Esophagus muscularis mucosa (tissue), 4 donors: Measurements from ENCODE around the gene NELFB. TPM values are rescaled to one million over a fixed set of nuclear protein-coding genes. Genes with fewer than 3 reads are reported as not detected.

Experiments used
- DNase-seq: peaks from one replicate; pipeline ENCODE4 v3.0.0-alpha.2; 2017; ENCODE audit errors: extremely low spot score
- H3K27ac ChIP-seq, 4 donors: fragments of 200-600 bp; sonication (generic); replicated peaks in 1 of 4; 1 replicate in 3 of 4; 2 replicates in 1 of 4; pipeline ENCODE4 v1.5.1; 2016 to 2019; ENCODE audit warnings: mild to moderate bottlenecking in 1 of 4
- H3K27me3 ChIP-seq, 4 donors: fragments of 200-600 bp; sonication (generic); one replicate each; pipeline versions ENCODE4 v1.5.1 to v1.6.0; 2016 to 2019
- H3K36me3 ChIP-seq, 4 donors: fragments of 200-600 bp; sonication (generic); one replicate each; pipeline ENCODE4 v1.5.1; 2016 to 2019
- H3K4me1 ChIP-seq, 4 donors: fragments of 200-600 bp; sonication (generic); one replicate each; pipeline ENCODE4 v1.5.1; 2016 to 2019
- H3K4me3 ChIP-seq, 4 donors: fragments of 200-600 bp; sonication (generic); 1 replicate in 2 of 4; 2 replicates in 2 of 4; pipeline ENCODE4 v1.5.1; 2016 to 2019; ENCODE audit warnings: mild to moderate bottlenecking in 4 of 4, moderate library complexity in 1 of 4
- H3K9me3 ChIP-seq, 4 donors: fragments of 200-600 bp; sonication (generic); 1 replicate in 3 of 4; 2 replicates in 1 of 4; pipeline ENCODE4 v1.5.1; 2016 to 2019
- EP300 ChIP-seq: sonication (generic); formaldehyde crosslinking; IDR thresholded peaks from one replicate; pipeline ENCODE4 v1.6.1; 2017; ENCODE audit warnings: antibody characterized with exemption
- POLR2A ChIP-seq: fragments of 450-650 bp; IDR thresholded peaks from one replicate; pipeline ENCODE4 v1.6.1; 2017; ENCODE audit warnings: antibody characterized with exemption, moderate library complexity, mild to moderate bottlenecking, low read depth
- POLR2AphosphoS5 ChIP-seq, 2 donors: sonication (generic); formaldehyde crosslinking; IDR thresholded peaks; one replicate each; pipeline ENCODE4 v1.6.1; 2017; ENCODE audit warnings: antibody characterized with exemption in 2 of 2
- WGBS: methylation state at CpG from one replicate; pipeline ENCODE4 v1.1.5; 2018; 5-methylcytosine and 5-hydroxymethylcytosine counted together
- intact Hi-C: fragments of 100-400 bp; cut with DNase I; formaldehyde crosslinking; loops from one replicate; pipeline ENCODE4 v1.15.1; 2023
- total RNA-seq, 4 donors: library from RNA; depleted of rRNA; stranded (reverse); fragments of >200 nt; gene quantifications; one replicate each; pipeline versions ENCODE4 v1.1.0 to v1.2.1, GENCODE V29; 2016
- TF ChIP-seq, protein P1 (sequence below), 3 experiments: fragments of 200-600 bp in 2 of 3; fragments of 450-650 bp in 1 of 3; sonication (generic) in 2 of 3; IDR thresholded peaks; one replicate each; pipeline ENCODE4 v1.5.1; 2017 to 2019; ENCODE audit warnings: antibody characterized with exemption in 3 of 3, mild to moderate bottlenecking in 2 of 3, moderate library complexity in 1 of 3

The NELFB gene
- total RNA-seq, 4 donors from 2014 or later = 26.6 to 73.2 (median 48.8) TPM

DNA sequence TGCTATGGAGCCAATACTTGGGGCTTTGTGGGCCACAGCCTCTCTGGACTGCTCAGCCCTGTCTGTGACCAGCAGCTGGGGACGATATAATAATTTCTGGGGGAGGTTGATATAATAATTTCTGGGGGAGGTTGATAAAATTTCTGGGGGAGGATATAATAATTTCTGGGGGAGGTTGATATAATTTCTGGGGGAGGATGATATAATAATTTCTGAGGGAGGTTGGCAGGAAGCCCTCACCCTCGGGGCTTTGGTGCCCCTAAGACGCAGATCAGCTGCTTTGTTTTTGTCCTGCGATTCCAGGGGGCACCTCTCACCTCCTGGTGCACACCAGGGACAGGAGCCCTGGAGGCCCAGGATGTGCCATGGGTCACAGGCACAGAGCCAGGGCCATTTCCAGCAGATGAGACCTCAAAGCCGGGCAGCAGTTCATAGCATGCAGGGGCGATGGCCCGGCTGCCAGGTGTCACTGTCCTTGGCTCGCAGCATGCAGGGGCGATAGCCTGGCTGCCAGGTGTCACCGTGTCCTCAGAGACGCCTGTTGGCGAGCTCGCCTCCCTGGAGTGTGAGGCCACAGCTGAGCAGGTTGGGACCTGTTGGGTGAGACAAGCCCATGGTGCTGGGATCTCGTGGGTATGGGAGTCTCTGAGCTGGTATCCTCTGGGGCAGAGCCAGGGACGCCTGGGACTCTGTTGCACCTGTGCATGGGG lies 18.6 kb downstream of the NELFB start:
- H3K36me3 ChIP-seq = peaks cover 14 to 54% (median 34%) of the 10 kb centered on the region in 4 donors
- DNase-seq = no peak
- peaks cover 0 to 46% (median 2%) of the 10 kb centered on the region in 4 donors for H3K27me3 ChIP-seq
- H3K4me3 ChIP-seq = no peak overlapping the region
- H3K27ac ChIP-seq = no peak overlapping the region
- intact Hi-C loops = no loop called here
- H3K9me3 ChIP-seq = no peaks in the 10 kb centered on the region
- WGBS = 70% methylated on average over 3 of the region's 15 CpGs
- peaks cover 39 to 59% (median 46%) of the 10 kb centered on the region in 4 donors for H3K4me1 ChIP-seq
- no peak for TF ChIP-seq POLR2A
- TF ChIP-seq, protein P1, sequence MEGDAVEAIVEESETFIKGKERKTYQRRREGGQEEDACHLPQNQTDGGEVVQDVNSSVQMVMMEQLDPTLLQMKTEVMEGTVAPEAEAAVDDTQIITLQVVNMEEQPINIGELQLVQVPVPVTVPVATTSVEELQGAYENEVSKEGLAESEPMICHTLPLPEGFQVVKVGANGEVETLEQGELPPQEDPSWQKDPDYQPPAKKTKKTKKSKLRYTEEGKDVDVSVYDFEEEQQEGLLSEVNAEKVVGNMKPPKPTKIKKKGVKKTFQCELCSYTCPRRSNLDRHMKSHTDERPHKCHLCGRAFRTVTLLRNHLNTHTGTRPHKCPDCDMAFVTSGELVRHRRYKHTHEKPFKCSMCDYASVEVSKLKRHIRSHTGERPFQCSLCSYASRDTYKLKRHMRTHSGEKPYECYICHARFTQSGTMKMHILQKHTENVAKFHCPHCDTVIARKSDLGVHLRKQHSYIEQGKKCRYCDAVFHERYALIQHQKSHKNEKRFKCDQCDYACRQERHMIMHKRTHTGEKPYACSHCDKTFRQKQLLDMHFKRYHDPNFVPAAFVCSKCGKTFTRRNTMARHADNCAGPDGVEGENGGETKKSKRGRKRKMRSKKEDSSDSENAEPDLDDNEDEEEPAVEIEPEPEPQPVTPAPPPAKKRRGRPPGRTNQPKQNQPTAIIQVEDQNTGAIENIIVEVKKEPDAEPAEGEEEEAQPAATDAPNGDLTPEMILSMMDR (IDR thresholded peaks at IDR 0.05) = no peak
- TF ChIP-seq EP300 = no peak
- TF ChIP-seq POLR2AphosphoS5 (IDR thresholded peaks at IDR 0.05) = no peak

DNA sequence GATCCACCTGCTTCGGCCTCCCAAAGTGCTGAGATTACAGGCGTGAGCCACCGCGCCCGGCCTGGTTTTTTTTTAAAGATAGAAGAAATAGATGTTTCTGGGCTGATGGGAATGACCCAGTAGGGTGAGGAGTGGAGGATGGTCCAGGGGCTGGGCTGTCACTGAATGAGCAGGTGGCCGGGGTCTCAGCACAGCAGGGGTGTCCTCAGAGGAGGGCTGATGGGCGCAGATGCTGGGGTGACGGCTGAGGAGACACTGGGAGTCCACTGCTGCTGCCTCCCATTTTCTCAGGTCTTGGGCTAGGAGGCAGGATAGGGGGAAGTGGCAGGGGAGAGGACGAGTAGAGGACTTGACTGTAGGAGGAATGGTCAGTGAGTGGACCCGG lies 20.1 kb downstream of the NELFB start:
- DNase-seq = no peak
- H3K4me3 ChIP-seq = no peak overlapping the region
- intact Hi-C loops = no loop called here
- TF ChIP-seq POLR2AphosphoS5 (IDR thresholded peaks at IDR 0.05) = no peak
- no peak for TF ChIP-seq EP300
- TF ChIP-seq, protein P1 (IDR thresholded peaks at IDR 0.05) = no peak
- no peak for TF ChIP-seq POLR2A
- no peak overlapping the region for H3K27ac ChIP-seq
- 89% methylated on average over 10 of the region's 10 CpGs for WGBS
- no peaks in the 10 kb centered on the region for H3K9me3 ChIP-seq
- peaks cover 28 to 46% (median 37%) of the 10 kb centered on the region in 4 donors for H3K4me1 ChIP-seq
- H3K27me3 ChIP-seq = peaks cover 0 to 60% (median 2%) of the 10 kb centered on the region in 4 donors
- peaks cover 14 to 51% (median 44%) of the 10 kb centered on the region in 4 donors for H3K36me3 ChIP-seq

DNA sequence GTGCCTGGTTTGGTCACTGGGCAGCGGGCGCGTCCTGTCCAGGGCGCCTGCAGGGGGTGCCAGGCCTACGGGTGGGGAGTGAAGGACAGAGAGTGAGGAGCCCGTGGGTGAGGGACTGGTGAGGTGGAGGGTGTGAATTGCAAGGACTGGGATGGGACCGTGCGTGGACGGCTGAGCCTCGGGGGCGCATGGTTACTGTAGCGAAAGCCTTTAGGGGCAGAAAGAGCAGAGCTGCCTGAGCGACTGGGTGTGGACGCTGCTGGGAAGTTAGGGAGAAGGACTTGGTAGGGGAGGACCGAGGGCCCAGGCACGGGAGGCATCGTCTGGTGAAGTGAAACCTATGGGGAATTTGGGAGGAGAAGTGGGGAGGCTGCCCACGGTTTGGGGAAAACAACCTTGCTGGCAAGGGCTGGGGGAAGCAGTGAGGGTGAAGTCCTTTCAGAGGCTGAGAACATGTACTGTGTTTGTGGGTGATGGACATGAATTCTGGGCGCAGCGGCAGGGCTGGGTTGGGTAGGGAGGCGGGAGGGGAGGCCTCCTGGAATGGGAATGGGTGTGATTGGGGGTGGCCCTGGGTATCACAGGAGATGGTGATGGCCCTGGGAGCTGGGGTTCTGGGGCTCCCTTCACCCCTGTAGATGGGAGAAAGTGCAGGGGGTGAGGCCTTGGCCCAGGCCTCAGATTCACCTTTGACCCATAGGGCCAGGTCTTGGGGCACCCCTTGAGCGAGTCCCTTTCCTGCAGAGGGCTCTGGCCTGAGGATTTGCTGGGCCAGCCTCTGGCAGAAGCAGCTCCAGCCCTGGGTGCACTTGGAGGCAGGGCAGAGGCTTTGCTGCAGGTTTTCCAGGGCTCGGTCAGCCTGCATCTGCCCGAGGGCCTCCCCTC lies 20.7 kb downstream of the NELFB start:
- Histone ChIP-seq H3K4me1 (peaks cover 32 to 45% (median 41%) of the 10 kb centered on the region in 4 donors), H3K4me3 (no peak overlapping the region), H3K27ac (peak overlapping the region; percentile 74 to 85 (median 78)), H3K9me3 (no peaks in the 10 kb centered on the region), H3K27me3 (peaks cover 0 to 66% (median 4%) of the 10 kb centered on the region in 4 donors), H3K36me3 (peaks cover 14 to 45% (median 42%) of the 10 kb centered on the region in 4 donors)
- intact Hi-C loops = no loop called here
- TF ChIP-seq, protein P1 (IDR thresholded peaks at IDR 0.05) = no peak
- TF ChIP-seq POLR2AphosphoS5 (IDR thresholded peaks at IDR 0.05) (no peak), POLR2A (no peak), EP300 (no peak)
- no peak for DNase-seq
- WGBS = 83% methylated on average over 22 of the region's 24 CpGs

DNA sequence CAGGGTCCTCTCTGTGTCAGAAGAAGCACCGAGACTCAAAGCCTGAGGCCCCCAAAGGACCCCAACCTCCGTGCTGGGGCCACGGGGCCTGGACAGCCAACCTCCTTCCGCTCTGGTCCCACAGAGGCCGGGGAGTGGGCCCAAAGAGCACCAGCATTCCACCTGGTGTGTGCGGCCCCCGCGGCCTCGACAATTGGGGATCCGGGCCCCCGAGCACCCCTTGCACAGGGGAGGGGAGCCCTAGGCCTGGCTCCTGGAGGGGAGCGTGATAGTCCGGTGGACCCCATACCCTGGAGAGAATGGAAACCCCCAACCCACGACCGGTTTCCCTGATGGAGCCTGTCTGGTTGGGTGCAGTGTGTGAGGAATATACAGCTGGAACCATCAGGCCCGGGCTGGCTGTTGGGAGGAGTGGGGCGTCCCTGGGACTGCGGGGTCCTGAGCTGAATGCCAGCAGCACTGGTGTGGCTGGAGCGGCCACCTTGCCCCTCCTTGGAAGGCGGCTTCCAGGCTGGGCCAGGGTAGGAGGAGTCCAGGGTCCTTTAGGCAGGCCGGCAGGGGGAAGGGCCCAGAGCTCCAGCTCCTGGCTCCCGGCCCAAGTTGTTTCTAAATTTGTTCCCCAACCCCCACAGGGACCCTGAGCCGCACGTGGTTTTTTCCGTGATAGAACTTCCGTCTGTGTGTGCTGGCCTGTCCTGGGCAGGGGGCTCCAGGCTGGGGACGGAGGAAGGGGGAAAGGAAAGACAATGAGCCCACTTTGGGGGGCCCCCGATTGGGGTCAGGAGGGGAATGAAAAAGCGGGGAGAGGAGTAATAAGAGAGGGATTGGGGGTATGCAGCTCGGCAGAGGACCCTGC lies 21.6 kb downstream of the NELFB start:
- H3K27ac ChIP-seq = peak overlapping the region; percentile 74 to 85 (median 78)
- peaks cover 37 to 54% (median 43%) of the 10 kb centered on the region in 4 donors for H3K4me1 ChIP-seq
- WGBS = 21% methylated on average over 13 of the region's 30 CpGs
- intact Hi-C loops = no loop called here
- H3K36me3 ChIP-seq = peaks cover 14 to 39% (median 35%) of the 10 kb centered on the region in 4 donors
- no peaks in the 10 kb centered on the region for H3K9me3 ChIP-seq
- H3K27me3 ChIP-seq = peaks cover 0 to 69% (median 4%) of the 10 kb centered on the region in 4 donors
- TF ChIP-seq POLR2A (no peak), EP300 (no peak)
- TF ChIP-seq, protein P1 (IDR thresholded peaks at IDR 0.05) = no peak
- H3K4me3 ChIP-seq = peak overlapping the region; percentile 51 to 59 (median 53)
- no peak for DNase-seq
